ENCODE results near the gene SEPTIN8. TPM values are rescaled to one million over a fixed set of nuclear protein-coding genes. Genes with fewer than 3 reads are reported as not detected.

Gene SEPTIN8
- total RNA-seq, 1 experiment from 2014 or later, result 24.2 TPM

- H3K79me2 ChIP-seq (ENCODE audit: low read depth), result no peaks in the 10 kb centered on the region
- no peak overlapping the region for H3K4me3 ChIP-seq
- BruUV-seq (replicated peaks), result no TSS peak
- no peaks in the 10 kb centered on the region for H3K9me2 ChIP-seq (ENCODE audit: insufficient read depth)
- POLR2A ChIA-PET (ENCODE audit: unreplicated experiment), result interaction anchor here (0.8 kb wide), 1 partner anchor 25 kb away, joined by 3 read pairs; no protein-coding TSS in a partner anchor
- H3K9me3 ChIP-seq (ENCODE audit: insufficient read depth, low read depth), result no peaks in the 10 kb centered on the region
- H3F3A ChIP-seq (ENCODE audit: insufficient read depth, low read depth), result peaks cover 5% of the 10 kb centered on the region; the same call in 1 of the 2 replicates
- CTCF ChIA-PET, result no interaction called here
- no peak for DNase-seq
- H3K27me3 ChIP-seq (ENCODE audit: insufficient read depth, low read depth), result no peaks in the 10 kb centered on the region
- H3K4me2 ChIP-seq, result no peak overlapping the region
- no peak overlapping the region for H2AFZ ChIP-seq
- H3K36me3 ChIP-seq (ENCODE audit: low read depth), result no peaks in the 10 kb centered on the region
- no peaks in the 10 kb centered on the region for H4K20me1 ChIP-seq (ENCODE audit: insufficient read depth)
- TF ChIP-seq, protein P1, sequence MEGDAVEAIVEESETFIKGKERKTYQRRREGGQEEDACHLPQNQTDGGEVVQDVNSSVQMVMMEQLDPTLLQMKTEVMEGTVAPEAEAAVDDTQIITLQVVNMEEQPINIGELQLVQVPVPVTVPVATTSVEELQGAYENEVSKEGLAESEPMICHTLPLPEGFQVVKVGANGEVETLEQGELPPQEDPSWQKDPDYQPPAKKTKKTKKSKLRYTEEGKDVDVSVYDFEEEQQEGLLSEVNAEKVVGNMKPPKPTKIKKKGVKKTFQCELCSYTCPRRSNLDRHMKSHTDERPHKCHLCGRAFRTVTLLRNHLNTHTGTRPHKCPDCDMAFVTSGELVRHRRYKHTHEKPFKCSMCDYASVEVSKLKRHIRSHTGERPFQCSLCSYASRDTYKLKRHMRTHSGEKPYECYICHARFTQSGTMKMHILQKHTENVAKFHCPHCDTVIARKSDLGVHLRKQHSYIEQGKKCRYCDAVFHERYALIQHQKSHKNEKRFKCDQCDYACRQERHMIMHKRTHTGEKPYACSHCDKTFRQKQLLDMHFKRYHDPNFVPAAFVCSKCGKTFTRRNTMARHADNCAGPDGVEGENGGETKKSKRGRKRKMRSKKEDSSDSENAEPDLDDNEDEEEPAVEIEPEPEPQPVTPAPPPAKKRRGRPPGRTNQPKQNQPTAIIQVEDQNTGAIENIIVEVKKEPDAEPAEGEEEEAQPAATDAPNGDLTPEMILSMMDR (conservative IDR thresholded peaks at IDR 0.05), result no peak
- TF ChIP-seq EZH2 (IDR thresholded peaks at IDR 0.05; ENCODE audit: low read depth), result no peak
- H3K27ac ChIP-seq, result no peak overlapping the region
- no peaks in the 10 kb centered on the region for H3K4me1 ChIP-seq (replicated peaks; ENCODE audit: insufficient read depth)
- intact Hi-C loops (cut with micrococcal nuclease; ENCODE audit: unreplicated experiment), result loop anchor here (5.0 kb wide), 1 partner anchor 117 kb away; the partner anchor contains the start of genes GDF9 and UQCRQ
Observed at GRCh38 chr5:132750471-132751230, 26.4 kb downstream of the SEPTIN8 start.

- H3K9me3 ChIP-seq (ENCODE audit: insufficient read depth, low read depth), result no peaks in the 10 kb centered on the region
- TF ChIP-seq, protein P1 (conservative IDR thresholded peaks at IDR 0.05), result no peak
- TF ChIP-seq EZH2 (IDR thresholded peaks at IDR 0.05; ENCODE audit: low read depth), result no peak
- H3K4me3 ChIP-seq, result no peak overlapping the region
- no TSS peak for BruUV-seq (replicated peaks)
- intact Hi-C loops (cut with micrococcal nuclease; ENCODE audit: unreplicated experiment), result no loop called here
- H3F3A ChIP-seq (ENCODE audit: insufficient read depth, low read depth), result peaks cover 5% of the 10 kb centered on the region; the same call in 1 of the 2 replicates
- no peak for DNase-seq
- H3K9me2 ChIP-seq (ENCODE audit: insufficient read depth), result no peaks in the 10 kb centered on the region
- H3K4me2 ChIP-seq, result no peak overlapping the region
- POLR2A ChIA-PET (ENCODE audit: unreplicated experiment), result interaction anchor here (0.7 kb wide), 1 partner anchor 28 kb away, joined by 4 read pairs; no protein-coding TSS in a partner anchor
- CTCF ChIA-PET, result no interaction called here
- H3K79me2 ChIP-seq (ENCODE audit: low read depth), result no peaks in the 10 kb centered on the region
- no peak overlapping the region for H2AFZ ChIP-seq
- no peaks in the 10 kb centered on the region for H3K27me3 ChIP-seq (ENCODE audit: insufficient read depth, low read depth)
- no peaks in the 10 kb centered on the region for H4K20me1 ChIP-seq (ENCODE audit: insufficient read depth)
- H3K27ac ChIP-seq, result no peak overlapping the region
- H3K36me3 ChIP-seq (ENCODE audit: low read depth), result no peaks in the 10 kb centered on the region
- H3K4me1 ChIP-seq (replicated peaks; ENCODE audit: insufficient read depth), result no peaks in the 10 kb centered on the region
Observed at GRCh38 chr5:132749506-132749905, 27.5 kb downstream of the SEPTIN8 start.

DNA sequence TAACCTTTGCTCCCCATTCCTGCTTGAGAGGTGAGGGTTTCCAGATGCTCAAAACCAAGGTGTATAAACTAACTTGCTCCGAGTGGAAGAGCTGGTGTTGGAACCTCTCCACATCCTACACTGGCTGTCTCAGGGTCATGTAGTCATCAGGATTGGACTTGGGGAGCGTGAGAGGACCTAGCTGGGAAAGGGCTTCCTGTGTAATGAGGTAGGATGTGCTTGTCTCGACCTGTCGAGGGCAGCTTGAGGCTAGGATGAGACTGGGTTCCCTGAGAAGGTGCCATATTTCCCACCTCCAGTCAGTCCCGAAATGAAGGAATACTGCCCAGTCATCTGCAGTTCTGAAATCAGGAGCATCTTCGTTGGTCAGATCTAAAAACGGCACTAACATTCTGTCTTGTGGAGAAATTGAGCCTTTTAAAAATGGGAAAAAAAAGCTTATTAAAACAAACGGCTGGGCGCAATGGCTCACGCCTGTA is 28.5 kb downstream of the SEPTIN8 start:
- Histone ChIP-seq H3K27me3 (ENCODE audit: insufficient read depth, low read depth) (no peaks in the 10 kb centered on the region), H2AFZ (no peak overlapping the region), H3K4me3 (no peak overlapping the region), H3K4me1 (replicated peaks; ENCODE audit: insufficient read depth) (no peaks in the 10 kb centered on the region), H3K27ac (no peak overlapping the region), H3F3A (ENCODE audit: insufficient read depth, low read depth) (peaks cover 5% of the 10 kb centered on the region; the same call in 1 of the 2 replicates), H3K9me3 (ENCODE audit: insufficient read depth, low read depth) (no peaks in the 10 kb centered on the region), H4K20me1 (ENCODE audit: insufficient read depth) (no peaks in the 10 kb centered on the region), H3K79me2 (ENCODE audit: low read depth) (no peaks in the 10 kb centered on the region), H3K9me2 (ENCODE audit: insufficient read depth) (no peaks in the 10 kb centered on the region), H3K4me2 (no peak overlapping the region), H3K36me3 (ENCODE audit: low read depth) (no peaks in the 10 kb centered on the region)
- intact Hi-C loops (cut with micrococcal nuclease; ENCODE audit: unreplicated experiment), result no loop called here
- BruUV-seq (replicated peaks), result no TSS peak
- ChIA-PET CTCF (no interaction called here), POLR2A (ENCODE audit: unreplicated experiment) (no interaction called here)
- DNase-seq, result no peak
- TF ChIP-seq, protein P1 (conservative IDR thresholded peaks at IDR 0.05), result no peak
- no peak for TF ChIP-seq EZH2 (IDR thresholded peaks at IDR 0.05; ENCODE audit: low read depth)

Measured in PC-9 (cell line).